ENCODE results near the gene POM121L2. TPM values are rescaled to one million over a fixed set of nuclear protein-coding genes. Genes with fewer than 3 reads are reported as not detected.

POM121L2 gene
- total and polyA plus RNA-seq, 2 of the 13 experiments (the other 11 are each of a cell fraction or from before 2014, with no cell fraction given), result not detected

DNA sequence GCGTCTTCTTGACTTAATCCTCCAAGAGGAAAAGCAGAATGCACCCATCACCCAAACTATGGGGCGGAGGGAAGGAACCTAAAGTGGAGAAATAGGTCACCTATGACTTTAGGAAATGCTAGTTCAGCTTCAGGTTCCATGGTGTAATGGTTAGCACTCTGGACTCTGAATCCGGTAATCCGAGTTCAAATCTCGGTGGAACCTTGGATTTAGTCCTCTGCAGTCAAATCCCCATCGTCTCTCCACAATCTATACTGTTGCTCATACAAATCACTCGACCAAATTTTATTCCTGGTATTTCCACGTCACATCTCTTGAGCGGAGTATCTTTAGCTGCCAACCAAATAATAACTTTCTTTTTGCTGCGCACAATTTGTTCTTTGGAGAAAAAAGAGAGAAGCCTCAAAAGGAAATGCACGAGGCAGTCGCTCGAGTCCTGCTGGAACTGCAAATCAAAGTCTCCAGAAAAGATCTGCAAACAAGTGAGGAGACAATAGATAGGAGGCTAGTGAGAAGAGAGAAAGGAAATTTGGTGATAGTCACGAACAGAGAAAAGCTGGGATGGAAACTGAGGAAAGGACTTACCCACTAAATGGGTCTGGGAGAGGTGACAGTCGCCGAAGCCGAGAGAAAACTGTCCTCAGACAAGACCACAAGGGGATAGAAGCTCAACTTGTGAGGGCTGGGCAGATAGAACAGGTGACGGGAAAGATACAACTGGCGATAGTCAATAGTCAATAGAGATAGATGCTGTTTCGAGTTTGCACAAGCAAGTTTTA is 16.6 kb downstream of the POM121L2 start (continued):
- TF ChIP-seq, protein P1, sequence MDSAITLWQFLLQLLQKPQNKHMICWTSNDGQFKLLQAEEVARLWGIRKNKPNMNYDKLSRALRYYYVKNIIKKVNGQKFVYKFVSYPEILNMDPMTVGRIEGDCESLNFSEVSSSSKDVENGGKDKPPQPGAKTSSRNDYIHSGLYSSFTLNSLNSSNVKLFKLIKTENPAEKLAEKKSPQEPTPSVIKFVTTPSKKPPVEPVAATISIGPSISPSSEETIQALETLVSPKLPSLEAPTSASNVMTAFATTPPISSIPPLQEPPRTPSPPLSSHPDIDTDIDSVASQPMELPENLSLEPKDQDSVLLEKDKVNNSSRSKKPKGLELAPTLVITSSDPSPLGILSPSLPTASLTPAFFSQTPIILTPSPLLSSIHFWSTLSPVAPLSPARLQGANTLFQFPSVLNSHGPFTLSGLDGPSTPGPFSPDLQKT (CRISPR knock-in tag; IDR thresholded peaks at IDR 0.05; ENCODE audit: borderline replicate concordance), result no peak
- TF ChIP-seq ZNF441 (CRISPR knock-in tag; IDR thresholded peaks at IDR 0.05; ENCODE audit: borderline replicate concordance) (peak; percentile 43; the same call in 1 of the 2 replicates), TEAD3 (CRISPR knock-in tag; optimal IDR thresholded peaks at IDR 0.05; ENCODE audit: borderline replicate concordance) (peak; percentile 32), STAG1 (CRISPR knock-in tag; IDR thresholded peaks at IDR 0.05) (0 out of 2 replicates have a peak, but pooled peaks have one; percentile 4), CBX1 (IDR thresholded peaks at IDR 0.05; ENCODE audit: low read depth) (peak; percentile 47), U2AF1 (optimal IDR thresholded peaks at IDR 0.05; ENCODE audit: low read depth, low read length) (no peak), ZNF335 (CRISPR knock-in tag; IDR thresholded peaks at IDR 0.05) (peak; percentile 22; the same call in 1 of the 2 replicates), FOXM1 (CRISPR knock-in tag; IDR thresholded peaks at IDR 0.05) (no peak), ZFP41 (CRISPR knock-in tag; IDR thresholded peaks at IDR 0.05; ENCODE audit: borderline replicate concordance) (no peak), ZSCAN29 (CRISPR knock-in tag; conservative IDR thresholded peaks at IDR 0.05) (peak; percentile 77; the same call in 1 of the 2 replicates), HOXA5 (CRISPR knock-in tag; IDR thresholded peaks at IDR 0.05) (0 out of 2 replicates have a peak, but pooled peaks have one; percentile 28), CC2D1A (CRISPR knock-in tag; IDR thresholded peaks at IDR 0.05) (no peak), HNF4G (IDR thresholded peaks at IDR 0.05; ENCODE audit: borderline replicate concordance, low read depth, low read length) (peak; percentile 67; the same call in 1 of the 2 replicates), HNF4G (CRISPR knock-in tag; IDR thresholded peaks at IDR 0.05; ENCODE audit: borderline replicate concordance, low read depth) (no peak), ZNF510 (CRISPR knock-in tag; IDR thresholded peaks at IDR 0.05; ENCODE audit: low read depth) (no peak), SMYD3 (CRISPR knock-in tag; IDR thresholded peaks at IDR 0.05) (no peak), RXRA (CRISPR knock-in tag; IDR thresholded peaks at IDR 0.05) (no peak), CREB3 (CRISPR knock-in tag; IDR thresholded peaks at IDR 0.05) (no peak), GPN1 (CRISPR knock-in tag; IDR thresholded peaks at IDR 0.05; ENCODE audit: borderline replicate concordance) (no peak)
- TF ChIP-seq, protein P2, sequence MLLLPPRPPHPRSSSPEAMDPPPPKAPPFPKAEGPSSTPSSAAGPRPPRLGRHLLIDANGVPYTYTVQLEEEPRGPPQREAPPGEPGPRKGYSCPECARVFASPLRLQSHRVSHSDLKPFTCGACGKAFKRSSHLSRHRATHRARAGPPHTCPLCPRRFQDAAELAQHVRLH (CRISPR knock-in tag; IDR thresholded peaks at IDR 0.05; ENCODE audit: borderline replicate concordance, low read depth), result 0 out of 2 replicates have a peak, but pooled peaks have one; percentile 29
- TF ChIP-seq, protein P3, sequence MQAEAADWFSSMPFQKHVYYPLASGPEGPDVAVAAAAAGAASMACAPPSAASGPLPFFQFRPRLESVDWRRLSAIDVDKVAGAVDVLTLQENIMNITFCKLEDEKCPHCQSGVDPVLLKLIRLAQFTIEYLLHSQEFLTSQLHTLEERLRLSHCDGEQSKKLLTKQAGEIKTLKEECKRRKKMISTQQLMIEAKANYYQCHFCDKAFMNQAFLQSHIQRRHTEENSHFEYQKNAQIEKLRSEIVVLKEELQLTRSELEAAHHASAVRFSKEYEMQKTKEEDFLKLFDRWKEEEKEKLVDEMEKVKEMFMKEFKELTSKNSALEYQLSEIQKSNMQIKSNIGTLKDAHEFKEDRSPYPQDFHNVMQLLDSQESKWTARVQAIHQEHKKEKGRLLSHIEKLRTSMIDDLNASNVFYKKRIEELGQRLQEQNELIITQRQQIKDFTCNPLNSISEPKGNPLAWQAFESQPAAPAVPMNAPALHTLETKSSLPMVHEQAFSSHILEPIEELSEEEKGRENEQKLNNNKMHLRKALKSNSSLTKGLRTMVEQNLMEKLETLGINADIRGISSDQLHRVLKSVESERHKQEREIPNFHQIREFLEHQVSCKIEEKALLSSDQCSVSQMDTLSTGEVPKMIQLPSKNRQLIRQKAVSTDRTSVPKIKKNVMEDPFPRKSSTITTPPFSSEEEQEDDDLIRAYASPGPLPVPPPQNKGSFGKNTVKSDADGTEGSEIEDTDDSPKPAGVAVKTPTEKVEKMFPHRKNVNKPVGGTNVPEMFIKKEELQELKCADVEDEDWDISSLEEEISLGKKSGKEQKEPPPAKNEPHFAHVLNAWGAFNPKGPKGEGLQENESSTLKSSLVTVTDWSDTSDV (CRISPR knock-in tag; IDR thresholded peaks at IDR 0.05), result no peak
- TF ChIP-seq, protein P4, sequence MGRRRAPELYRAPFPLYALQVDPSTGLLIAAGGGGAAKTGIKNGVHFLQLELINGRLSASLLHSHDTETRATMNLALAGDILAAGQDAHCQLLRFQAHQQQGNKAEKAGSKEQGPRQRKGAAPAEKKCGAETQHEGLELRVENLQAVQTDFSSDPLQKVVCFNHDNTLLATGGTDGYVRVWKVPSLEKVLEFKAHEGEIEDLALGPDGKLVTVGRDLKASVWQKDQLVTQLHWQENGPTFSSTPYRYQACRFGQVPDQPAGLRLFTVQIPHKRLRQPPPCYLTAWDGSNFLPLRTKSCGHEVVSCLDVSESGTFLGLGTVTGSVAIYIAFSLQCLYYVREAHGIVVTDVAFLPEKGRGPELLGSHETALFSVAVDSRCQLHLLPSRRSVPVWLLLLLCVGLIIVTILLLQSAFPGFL (CRISPR knock-in tag; IDR thresholded peaks at IDR 0.05), result no peak

Measured in HepG2 (cell line).